GM20431 (cell line): ENCODE measurements around the gene GJA9.
"Not testable (repeated sequence)": the region's sequence is repeated elsewhere in the genome, so short reads cannot be mapped to it uniquely, and the experiment has no call there.

ENCODE experiments used
- in situ Hi-C: fragments of 300-500 bp; cut with MseI, MboI; formaldehyde crosslinking; loops from one replicate; pipeline ENCODE4 v1.15.0; 2020; ENCODE audit warnings: low sequenced_read_pairs; ENCODE audit not compliant: unreplicated experiment

The GJA9 gene

GRCh38 chr1:38881487-38881886, at the start of gene GJA9:
Gene GJA9 (minus strand): TSS chr1:38881587. CDS start chr1:38876098, 5,489 bp downstream.
- in situ Hi-C loops, result no loop called here

- in situ Hi-C loops, result no loop called here
Observed at GRCh38 chr1:38929476-38929875, 48.1 kb upstream of the GJA9 start.

GRCh38 chr1:38929054-38929453, 47.7 kb upstream of the GJA9 start:
- in situ Hi-C loops, result no loop called here

- in situ Hi-C loops, result no loop called here
Observed at GRCh38 chr1:38926091-38926490, 44.7 kb upstream of the GJA9 start.

GRCh38 chr1:38925391-38925790, 44.0 kb upstream of the GJA9 start:
- in situ Hi-C loops, result no loop called here

GRCh38 chr1:38923607-38924006, 42.2 kb upstream of the GJA9 start:
- in situ Hi-C loops, result no loop called here

- in situ Hi-C loops, result no loop called here
Observed at GRCh38 chr1:38919130-38919529, 37.7 kb upstream of the GJA9 start.

GRCh38 chr1:38918568-38918967, 37.2 kb upstream of the GJA9 start:
- in situ Hi-C loops, result no loop called here

GRCh38 chr1:38917772-38918171, 36.4 kb upstream of the GJA9 start:
- in situ Hi-C loops, result no loop called here

- in situ Hi-C loops, result no loop called here
Observed at GRCh38 chr1:38917337-38917736, 36.0 kb upstream of the GJA9 start.

- in situ Hi-C loops, result no loop called here
Observed at GRCh38 chr1:38915352-38915948, 34.1 kb upstream of the GJA9 start.

- in situ Hi-C loops, result not testable (repeated sequence)
Observed at GRCh38 chr1:38914908-38915307, 33.5 kb upstream of the GJA9 start.

- in situ Hi-C loops, result no loop called here
Observed at GRCh38 chr1:38908821-38909220, 27.4 kb upstream of the GJA9 start.

GRCh38 chr1:38905985-38906384, 24.6 kb upstream of the GJA9 start:
- in situ Hi-C loops, result no loop called here

GRCh38 chr1:38899560-38899959, 18.2 kb upstream of the GJA9 start:
- in situ Hi-C loops, result no loop called here

- in situ Hi-C loops, result no loop called here
Observed at GRCh38 chr1:38898653-38899230, 17.4 kb upstream of the GJA9 start.

GRCh38 chr1:38896169-38896568, 14.8 kb upstream of the GJA9 start:
- in situ Hi-C loops, result no loop called here

GRCh38 chr1:38892976-38893375, 11.6 kb upstream of the GJA9 start:
- in situ Hi-C loops, result no loop called here

- in situ Hi-C loops, result no loop called here
Observed at GRCh38 chr1:38891753-38892152, 10.4 kb upstream of the GJA9 start.

GRCh38 chr1:38889589-38889988, 8.2 kb upstream of the GJA9 start:
- in situ Hi-C loops, result no loop called here

GRCh38 chr1:38888423-38889333, 7.3 kb upstream of the GJA9 start:
- in situ Hi-C loops, result no loop called here
